HL-60 (cell line): Measurements from ENCODE around the gene F8.

ENCODE experiments used
- DNase-seq, 2 experiments: peaks; one replicate each; pipeline ENCODE4 v3.0.0-alpha.2; 2010 to 2020; ENCODE audit warnings: low read depth in 1 of 2, low spot score in 1 of 2
- H3K27ac ChIP-seq: fragments of 250-450 bp; sonication (Bioruptor Pico); replicated peaks from 2 replicates; pipeline ENCODE4 v1.5.1; 2020; ENCODE audit warnings: mild to moderate bottlenecking, moderate library complexity
- H3K27me3 ChIP-seq: fragments of 250-450 bp; sonication (Bioruptor Pico); 2 replicates; pipeline ENCODE4 v1.5.1; 2021; ENCODE audit warnings: mild to moderate bottlenecking, moderate library complexity; ENCODE audit not compliant: insufficient read depth, poor library complexity, severe bottlenecking
- H3K4me3 ChIP-seq: replicated peaks from 2 replicates; pipeline ENCODE4 v1.5.1; 2011; ENCODE audit warnings: mild to moderate bottlenecking, control low read depth, low read length; ENCODE audit not compliant: insufficient read depth
- CTCF ChIP-seq: IDR thresholded peaks from one replicate; pipeline ENCODE4 v1.5.1; 2011; ENCODE audit warnings: low read length, control low read depth, inconsistent platforms; ENCODE audit not compliant: insufficient read depth
- GABPA ChIP-seq: IDR thresholded peaks from 2 replicates; pipeline ENCODE4 v1.6.1; 2012; ENCODE audit warnings: low read depth
- POLR2AphosphoS5 ChIP-seq: IDR thresholded peaks from 2 replicates; pipeline ENCODE4 v1.6.1; 2012; ENCODE audit warnings: low read depth
- REST ChIP-seq: IDR thresholded peaks from 2 replicates; pipeline ENCODE4 v1.6.1; 2012; ENCODE audit warnings: low read depth; ENCODE audit not compliant: insufficient replicate concordance
- SPI1 ChIP-seq: IDR thresholded peaks from 2 replicates; pipeline ENCODE4 v1.6.1; 2012; ENCODE audit warnings: low read depth, mild to moderate bottlenecking, borderline replicate concordance

Gene F8

GRCh38 chrX:154900323-154900722 is 122.2 kb downstream of the F8 start:
- TF ChIP-seq SPI1 (no peak), GABPA (no peak), CTCF (no peak), POLR2AphosphoS5 (no peak), REST (no peak)
- H3K4me3 ChIP-seq, result no peak overlapping the region
- H3K27ac ChIP-seq, result no peak overlapping the region
- DNase-seq, result no peak
- H3K27me3 ChIP-seq, result no peaks in the 10 kb centered on the region

GRCh38 chrX:154892296-154892695 is 130.2 kb downstream of the F8 start:
- TF ChIP-seq SPI1 (no peak), CTCF (no peak), GABPA (no peak), REST (no peak), POLR2AphosphoS5 (no peak)
- no peak overlapping the region for H3K4me3 ChIP-seq
- no peak for DNase-seq
- no peaks in the 10 kb centered on the region for H3K27me3 ChIP-seq
- H3K27ac ChIP-seq, result no peak overlapping the region

GRCh38 chrX:154890990-154891639 is 131.4 kb downstream of the F8 start:
- no peak for DNase-seq
- Histone ChIP-seq H3K27ac (no peak overlapping the region), H3K27me3 (no peaks in the 10 kb centered on the region)

More at GRCh38 chrX:154890990-154891639, 131.4 kb downstream of the F8 start:
- no peak overlapping the region for H3K4me3 ChIP-seq
- TF ChIP-seq GABPA, result no peak
- TF ChIP-seq CTCF, result no peak
- no peak for TF ChIP-seq SPI1
- TF ChIP-seq REST, result no peak
- no peak for TF ChIP-seq POLR2AphosphoS5
